ENCODE results near the gene ZNF81. TPM values are rescaled to one million over a fixed set of nuclear protein-coding genes. Genes with fewer than 3 reads are reported as not detected.

Gene ZNF81
- total RNA-seq, 1 donor from 2014 or later = 8.5 TPM

- Mint-ChIP-seq H3K4me3 (ENCODE audit: unreplicated experiment) (no peak overlapping the region), H3K9me3 (ENCODE audit: low read depth) (peaks cover 17% of the 10 kb centered on the region), H3K27ac (ENCODE audit: unreplicated experiment) (no peak overlapping the region), H3K4me1 (ENCODE audit: low read depth) (peaks cover 4% of the 10 kb centered on the region), H3K27me3 (ENCODE audit: low read depth) (no peaks in the 10 kb centered on the region), H3K36me3 (ENCODE audit: low read depth) (peaks cover 17% of the 10 kb centered on the region)
- DNase-seq (ENCODE audit: low spot score) = no peak
- no peak for TF ChIP-seq CTCF (IDR thresholded peaks at IDR 0.05)
These were observed 26.0 kb downstream of the ZNF81 start for GRCh38 chrX:47862680-47863079.

- TF ChIP-seq CTCF (IDR thresholded peaks at IDR 0.05) = no peak
- Mint-ChIP-seq H3K4me1 (ENCODE audit: low read depth) (peaks cover 4% of the 10 kb centered on the region), H3K36me3 (ENCODE audit: low read depth) (peaks cover 17% of the 10 kb centered on the region), H3K27me3 (ENCODE audit: low read depth) (no peaks in the 10 kb centered on the region), H3K27ac (ENCODE audit: unreplicated experiment) (no peak overlapping the region), H3K4me3 (ENCODE audit: unreplicated experiment) (no peak overlapping the region), H3K9me3 (ENCODE audit: low read depth) (peaks cover 13% of the 10 kb centered on the region)
- no peak for DNase-seq (ENCODE audit: low spot score)
These were observed 26.5 kb downstream of the ZNF81 start for GRCh38 chrX:47863187-47863586.

GRCh38 chrX:47864300-47864699 lies 27.6 kb downstream of the ZNF81 start:
- peaks cover 13% of the 10 kb centered on the region for H3K36me3 Mint-ChIP-seq (ENCODE audit: low read depth)
- H3K27me3 Mint-ChIP-seq (ENCODE audit: low read depth) = no peaks in the 10 kb centered on the region
- no peak overlapping the region for H3K27ac Mint-ChIP-seq (ENCODE audit: unreplicated experiment)
- no peak for TF ChIP-seq CTCF (IDR thresholded peaks at IDR 0.05)
- no peak for DNase-seq (ENCODE audit: low spot score)
- peaks cover 4% of the 10 kb centered on the region for H3K4me1 Mint-ChIP-seq (ENCODE audit: low read depth)
- no peak overlapping the region for H3K4me3 Mint-ChIP-seq (ENCODE audit: unreplicated experiment)
- peaks cover 13% of the 10 kb centered on the region for H3K9me3 Mint-ChIP-seq (ENCODE audit: low read depth)

- Mint-ChIP-seq H3K9me3 (ENCODE audit: low read depth) (peaks cover 11% of the 10 kb centered on the region), H3K27ac (ENCODE audit: unreplicated experiment) (no peak overlapping the region), H3K4me3 (ENCODE audit: unreplicated experiment) (no peak overlapping the region), H3K27me3 (ENCODE audit: low read depth) (no peaks in the 10 kb centered on the region), H3K4me1 (ENCODE audit: low read depth) (peaks cover 4% of the 10 kb centered on the region), H3K36me3 (ENCODE audit: low read depth) (peaks cover 9% of the 10 kb centered on the region)
- DNase-seq (ENCODE audit: low spot score) = no peak
- TF ChIP-seq CTCF (IDR thresholded peaks at IDR 0.05) = no peak
These were observed 28.1 kb downstream of the ZNF81 start for GRCh38 chrX:47864785-47865184.

GRCh38 chrX:47873123-47873522 lies 36.4 kb downstream of the ZNF81 start:
- Mint-ChIP-seq H3K27ac (ENCODE audit: unreplicated experiment) (no peak overlapping the region), H3K4me3 (ENCODE audit: unreplicated experiment) (no peak overlapping the region), H3K9me3 (ENCODE audit: low read depth) (peaks cover 18% of the 10 kb centered on the region), H3K27me3 (ENCODE audit: low read depth) (no peaks in the 10 kb centered on the region), H3K4me1 (ENCODE audit: low read depth) (no peaks in the 10 kb centered on the region), H3K36me3 (ENCODE audit: low read depth) (peaks cover 11% of the 10 kb centered on the region)
- no peak for DNase-seq (ENCODE audit: low spot score)
- no peak for TF ChIP-seq CTCF (IDR thresholded peaks at IDR 0.05)

All from chondrocyte (in vitro differentiated cells).